K562 (cell line): Measurements from ENCODE around the gene EHD2. TPM values are rescaled to one million over a fixed set of nuclear protein-coding genes. Genes with fewer than 3 reads are reported as not detected.

Source experiments
- CBFA2T3 ChIP-seq: fragments of 450-650 bp; IDR thresholded peaks from 2 replicates; pipeline ENCODE4 v1.6.1; 2017
- CBX2 ChIP-seq: fragments of 200-600 bp; sonication (generic); IDR thresholded peaks from one replicate; pipeline ENCODE4 v1.6.1; 2012; ENCODE audit warnings: mild to moderate bottlenecking, low read length, inconsistent platforms; ENCODE audit not compliant: insufficient read depth, poor library complexity, severe bottlenecking
- DACH1 ChIP-seq: fragments of 450-650 bp; IDR thresholded peaks from 2 replicates; pipeline ENCODE4 v1.6.1; 2018; ENCODE audit not compliant: partially characterized antibody
- DEAF1 ChIP-seq: fragments of 450-650 bp; formaldehyde crosslinking; IDR thresholded peaks from 2 replicates; pipeline ENCODE4 v1.4.0; 2020; ENCODE audit warnings: mild to moderate bottlenecking, moderate library complexity
- ESRRA ChIP-seq: fragments of 450-650 bp; IDR thresholded peaks from 2 replicates; pipeline ENCODE4 v1.6.1; 2014; ENCODE audit warnings: low read depth, mild to moderate bottlenecking, moderate library complexity, borderline replicate concordance
- FOS ChIP-seq: IDR thresholded peaks from 3 replicates; pipeline ENCODE4 v1.6.1; 2011; ENCODE audit not compliant: insufficient read length; ENCODE audit errors: extremely low read depth
- FOXK2 ChIP-seq, 2 experiments: fragments of 450-650 bp; IDR thresholded peaks in 1 of 2; conservative IDR thresholded peaks in 1 of 2; 2 replicates each; pipeline ENCODE4 v1.6.1; 2016; ENCODE audit warnings: low read depth in 2 of 2, mild to moderate bottlenecking in 1 of 2
- LCOR ChIP-seq: sonication (generic); formaldehyde crosslinking; IDR thresholded peaks from 2 replicates; pipeline ENCODE4 v1.8.0; 2022; ENCODE audit warnings: mild to moderate bottlenecking, missing genetic modification reagents
- LEF1 ChIP-seq: fragments of 450-650 bp; IDR thresholded peaks from 2 replicates; pipeline ENCODE4 v1.6.1; 2016; ENCODE audit warnings: mild to moderate bottlenecking
- OTX1 ChIP-seq: fragments of 450-650 bp; formaldehyde crosslinking; IDR thresholded peaks from 2 replicates; pipeline ENCODE4 v1.4.0; 2022; ENCODE audit warnings: mild to moderate bottlenecking
- RBM34 ChIP-seq: fragments of 200-400 bp; formaldehyde crosslinking; IDR thresholded peaks from 2 replicates; pipeline ENCODE4 v1.6.1; 2018; ENCODE audit warnings: low read length, borderline replicate concordance; ENCODE audit not compliant: insufficient read depth
- SMAD3 ChIP-seq: fragments of 450-650 bp; formaldehyde crosslinking; conservative IDR thresholded peaks from 2 replicates; pipeline ENCODE4 v1.4.0; 2020; ENCODE audit warnings: mild to moderate bottlenecking
- STAT5A ChIP-seq: IDR thresholded peaks from 2 replicates; pipeline ENCODE4 v1.6.1; 2012; ENCODE audit warnings: low read length, inconsistent platforms, borderline replicate concordance
- THRAP3 ChIP-seq: fragments of 450-650 bp; IDR thresholded peaks from 2 replicates; pipeline ENCODE4 v1.6.1; 2016; ENCODE audit warnings: mild to moderate bottlenecking, inconsistent platforms, borderline replicate concordance
- U2AF2 ChIP-seq: fragments of 200-400 bp; formaldehyde crosslinking; optimal IDR thresholded peaks from 2 replicates; pipeline ENCODE3; 2017; ENCODE audit warnings: low read depth, mild to moderate bottlenecking, low read length
- ZBTB7A ChIP-seq: IDR thresholded peaks from 2 replicates; pipeline ENCODE4 v1.6.1; 2011; ENCODE audit warnings: low read depth, mild to moderate bottlenecking, low read length, moderate library complexity, borderline replicate concordance; ENCODE audit not compliant: control insufficient read depth
- ZBTB8A ChIP-seq: fragments of 450-650 bp; IDR thresholded peaks from 2 replicates; pipeline ENCODE4 v1.6.1; 2018; ENCODE audit warnings: mild to moderate bottlenecking, moderate library complexity; ENCODE audit not compliant: partially characterized antibody
- ZFPM2 ChIP-seq: fragments of 250-450 bp; sonication (Bioruptor Pico); IDR thresholded peaks from 2 replicates; pipeline ENCODE4 v1.5.1; 2022; ENCODE audit warnings: mild to moderate bottlenecking
- ZNF133 ChIP-seq: fragments of 250-450 bp; sonication (Bioruptor Pico); IDR thresholded peaks from 2 replicates; pipeline ENCODE4 v1.4.0; 2020; ENCODE audit warnings: mild to moderate bottlenecking
- ZNF395 ChIP-seq: fragments of 200-800 bp; sonication (Bioruptor generic); IDR thresholded peaks from 2 replicates; pipeline ENCODE4 v1.6.1; 2017; ENCODE audit warnings: missing genetic modification characterization, missing compliant biosample characterization
- ZNF766 ChIP-seq: fragments of 200-800 bp; sonication (Bioruptor generic); conservative IDR thresholded peaks from 2 replicates; pipeline ENCODE4 v1.6.1; 2016; ENCODE audit warnings: missing genetic modification characterization, missing compliant biosample characterization
- polyA plus RNA-seq, 8 experiments: library from polyadenylated mRNA; depleted of rRNA in 4 of 8; stranded (reverse) in 5 of 8; unstranded in 3 of 8; fragments of >200 nt; fragmentation: Nextera tagmentation in 2 of 8; fragmentation: Illumina TruSeq in 1 of 8; extraction: Ambion mirVana in 2 of 8; extraction: Trizol in 1 of 8; gene quantifications; 2 replicates each; pipeline versions ENCODE4 v1.2.1 to v1.2.3, GENCODE V29; 2011 to 2014; ENCODE audit warnings: inconsistent platforms in 1 of 8, missing spikeins in 1 of 8
- total RNA-seq, 7 experiments: library from RNA; depleted of rRNA in 6 of 7; stranded (reverse); fragments of >200 nt in 6 of 7; fragmentation: Illumina TruSeq in 2 of 7; extraction: Trizol in 2 of 7; gene quantifications; 2 replicates each; pipeline versions ENCODE4 v1.2.1 to v1.2.3, GENCODE V29; 2011 to 2021; ENCODE audit warnings: low replicate concordance in 1 of 7
- TF ChIP-seq, protein P1 (sequence below): fragments of 450-650 bp; conservative IDR thresholded peaks from 2 replicates; pipeline ENCODE4 v1.6.1; 2016; ENCODE audit warnings: missing genetic modification characterization, low read depth, mild to moderate bottlenecking, control low read depth, missing compliant biosample characterization
- TF ChIP-seq, protein P2 (sequence below): sonication (generic); formaldehyde crosslinking; IDR thresholded peaks from 2 replicates; pipeline ENCODE4 v1.8.1; 2022; ENCODE audit warnings: missing genetic modification reagents

Gene EHD2
- total and polyA plus RNA-seq, 9 of the 15 experiments (the other 6 are each of a cell fraction or from before 2014, with no cell fraction given), result 1.7 to 32.2 (median 3.0) TPM

DNA sequence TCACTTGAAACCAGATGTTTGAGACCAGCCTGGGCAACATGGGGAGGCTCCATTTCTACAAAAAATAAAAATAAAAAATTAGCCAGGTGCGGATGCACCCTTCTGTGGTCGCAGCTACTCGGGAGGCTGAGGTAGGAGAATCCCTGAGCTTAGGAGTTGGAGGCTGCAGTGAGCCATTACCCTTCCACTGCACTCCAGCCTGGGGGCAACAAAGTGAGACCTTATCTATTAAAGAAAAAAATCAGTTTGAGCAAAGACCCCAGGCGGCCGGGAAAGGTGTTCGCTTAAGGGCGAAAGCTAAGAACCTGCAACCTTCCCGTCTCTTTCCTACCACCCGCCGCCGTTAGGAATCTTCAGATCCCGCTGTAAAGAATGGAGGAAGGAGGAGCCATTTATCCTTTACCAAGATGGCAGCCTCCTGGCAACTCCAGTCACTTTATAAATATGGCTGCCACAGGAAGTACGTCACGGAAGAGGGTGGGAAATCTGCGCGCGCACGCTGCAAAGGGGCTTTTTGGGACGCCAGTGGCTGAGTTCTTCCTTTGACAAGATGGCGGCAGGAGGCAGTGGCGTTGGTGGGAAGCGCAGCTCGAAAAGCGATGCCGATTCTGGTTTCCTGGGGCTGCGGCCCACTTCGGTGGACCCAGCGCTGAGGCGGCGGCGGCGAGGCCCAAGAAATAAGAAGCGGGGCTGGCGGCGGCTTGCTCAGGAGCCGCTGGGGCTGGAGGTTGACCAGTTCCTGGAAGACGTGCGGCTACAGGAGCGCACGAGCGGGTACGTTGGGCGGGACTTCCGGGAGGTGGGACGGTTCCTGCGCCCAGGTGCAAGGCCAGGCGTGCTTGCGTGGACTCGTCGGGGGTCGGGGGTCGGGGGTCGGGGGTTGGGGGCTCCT, 32.0 kb downstream of the EHD2 start, which contains the start of gene NOP53 (continued):
- TF ChIP-seq, protein P1, sequence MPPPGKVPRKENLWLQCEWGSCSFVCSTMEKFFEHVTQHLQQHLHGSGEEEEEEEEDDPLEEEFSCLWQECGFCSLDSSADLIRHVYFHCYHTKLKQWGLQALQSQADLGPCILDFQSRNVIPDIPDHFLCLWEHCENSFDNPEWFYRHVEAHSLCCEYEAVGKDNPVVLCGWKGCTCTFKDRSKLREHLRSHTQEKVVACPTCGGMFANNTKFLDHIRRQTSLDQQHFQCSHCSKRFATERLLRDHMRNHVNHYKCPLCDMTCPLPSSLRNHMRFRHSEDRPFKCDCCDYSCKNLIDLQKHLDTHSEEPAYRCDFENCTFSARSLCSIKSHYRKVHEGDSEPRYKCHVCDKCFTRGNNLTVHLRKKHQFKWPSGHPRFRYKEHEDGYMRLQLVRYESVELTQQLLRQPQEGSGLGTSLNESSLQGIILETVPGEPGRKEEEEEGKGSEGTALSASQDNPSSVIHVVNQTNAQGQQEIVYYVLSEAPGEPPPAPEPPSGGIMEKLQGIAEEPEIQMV, result peak; percentile 57; the same call in 1 of the 2 replicates
- TF ChIP-seq CBX2 (no peak), FOXK2 (conservative IDR thresholded peaks at IDR 0.05 in 1 of 2, IDR thresholded peaks at IDR 0.05 in 1 of 2; ENCODE audit: low read depth in 2 of 2) (peak; percentile 85 to 87), U2AF2 (no peak), ZNF133 (CRISPR knock-in tag) (no peak), SMAD3 (CRISPR knock-in tag) (peak; percentile 12; the same call in 1 of the 2 replicates), THRAP3 (no peak), ZFPM2 (no peak), ZBTB8A (no peak), ZBTB7A (no peak; the same call in 1 of the 2 replicates), ZNF395 (peak; percentile 93), ZNF766 (CRISPR knock-in tag) (peak; percentile 97), LEF1 (no peak), STAT5A (no peak), OTX1 (CRISPR knock-in tag) (0 out of 2 replicates have a peak, but pooled peaks have one; percentile 64), DACH1 (no peak), DEAF1 (no peak), RBM34 (no peak), CBFA2T3 (no peak), FOS (no peak), LCOR (CRISPR knock-in tag) (peak; percentile 68; the same call in 1 of the 2 replicates), ESRRA (peak; percentile 39; the same call in 1 of the 2 replicates)
- TF ChIP-seq, protein P2, sequence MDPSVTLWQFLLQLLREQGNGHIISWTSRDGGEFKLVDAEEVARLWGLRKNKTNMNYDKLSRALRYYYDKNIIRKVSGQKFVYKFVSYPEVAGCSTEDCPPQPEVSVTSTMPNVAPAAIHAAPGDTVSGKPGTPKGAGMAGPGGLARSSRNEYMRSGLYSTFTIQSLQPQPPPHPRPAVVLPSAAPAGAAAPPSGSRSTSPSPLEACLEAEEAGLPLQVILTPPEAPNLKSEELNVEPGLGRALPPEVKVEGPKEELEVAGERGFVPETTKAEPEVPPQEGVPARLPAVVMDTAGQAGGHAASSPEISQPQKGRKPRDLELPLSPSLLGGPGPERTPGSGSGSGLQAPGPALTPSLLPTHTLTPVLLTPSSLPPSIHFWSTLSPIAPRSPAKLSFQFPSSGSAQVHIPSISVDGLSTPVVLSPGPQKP (CRISPR knock-in tag), result no peak
